Peyer's patch (tissue), 4 donors: ENCODE results near the gene IMMT. TPM values are rescaled to one million over a fixed set of nuclear protein-coding genes. Genes with fewer than 3 reads are reported as not detected.

Source experiments
- DNase-seq, 3 donors: peaks; one replicate each; pipeline ENCODE4 v3.0.0-alpha.2; 2017 to 2019
- H3K27ac ChIP-seq, 4 donors: fragments of 200-600 bp; sonication (generic); one replicate each; pipeline ENCODE4 v1.5.1; 2016 to 2019
- H3K27me3 ChIP-seq, 2 donors: fragments of 200-600 bp; sonication (generic); one replicate each; pipeline ENCODE4 v1.5.1; 2019
- H3K36me3 ChIP-seq, 3 donors: fragments of 200-600 bp; sonication (generic); one replicate each; pipeline ENCODE4 v1.5.1; 2016 to 2019
- H3K4me1 ChIP-seq, 4 donors: fragments of 200-600 bp; sonication (generic); one replicate each; pipeline ENCODE4 v1.5.1; 2016 to 2019
- H3K4me3 ChIP-seq, 4 donors: fragments of 200-600 bp; sonication (generic); 1 replicate in 3 of 4; 2 replicates in 1 of 4; pipeline ENCODE4 v1.5.1; 2016 to 2019; ENCODE audit warnings: mild to moderate bottlenecking in 1 of 4
- H3K9me3 ChIP-seq, 4 donors: fragments of 200-600 bp; sonication (generic); one replicate each; pipeline ENCODE4 v1.5.1; 2016 to 2019; ENCODE audit warnings: mild to moderate bottlenecking in 1 of 4
- POLR2A ChIP-seq, 2 donors: fragments of 450-650 bp; IDR thresholded peaks; one replicate each; pipeline ENCODE4 v1.5.1; 2017; ENCODE audit warnings: antibody characterized with exemption in 2 of 2, mild to moderate bottlenecking in 2 of 2, moderate library complexity in 2 of 2
- total RNA-seq, 4 donors: library from RNA; depleted of rRNA; stranded (reverse); fragments of >200 nt; gene quantifications; one replicate each; pipeline ENCODE4 v1.1.0, GENCODE V29; 2016
- TF ChIP-seq, protein P1 (sequence below), 6 experiments: fragments of 450-650 bp in 4 of 6; fragments of 200-600 bp in 2 of 6; sonication (generic) in 1 of 6; IDR thresholded peaks; one replicate each; pipeline ENCODE4 v1.5.1; 2017 to 2019; ENCODE audit warnings: antibody characterized with exemption in 6 of 6, mild to moderate bottlenecking in 3 of 6, moderate library complexity in 1 of 6

IMMT gene
- total RNA-seq, 4 donors from 2014 or later: 53.8 to 126 (median 67.6) TPM

DNA sequence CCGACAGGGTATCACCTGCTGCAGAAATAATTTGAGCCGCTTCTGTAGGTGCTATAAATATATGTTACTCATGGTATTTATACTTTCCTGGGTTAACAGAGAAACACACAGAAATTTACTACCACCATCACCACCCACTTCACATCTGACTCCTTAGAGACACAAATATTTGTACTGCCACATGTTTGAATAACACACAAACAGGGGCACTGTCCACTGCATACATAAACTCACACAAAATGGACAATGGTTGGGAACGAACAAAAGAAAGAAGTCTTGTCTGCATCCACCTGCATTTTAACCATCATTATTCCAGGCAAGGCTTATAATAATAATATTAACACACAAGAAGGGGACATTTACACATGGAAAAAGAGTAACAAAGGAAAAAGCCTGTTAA lies 24.0 kb downstream of the IMMT start:
- no peak overlapping the region for H3K27ac ChIP-seq
- TF ChIP-seq POLR2A (IDR thresholded peaks at IDR 0.05): no peak
- TF ChIP-seq, protein P1, sequence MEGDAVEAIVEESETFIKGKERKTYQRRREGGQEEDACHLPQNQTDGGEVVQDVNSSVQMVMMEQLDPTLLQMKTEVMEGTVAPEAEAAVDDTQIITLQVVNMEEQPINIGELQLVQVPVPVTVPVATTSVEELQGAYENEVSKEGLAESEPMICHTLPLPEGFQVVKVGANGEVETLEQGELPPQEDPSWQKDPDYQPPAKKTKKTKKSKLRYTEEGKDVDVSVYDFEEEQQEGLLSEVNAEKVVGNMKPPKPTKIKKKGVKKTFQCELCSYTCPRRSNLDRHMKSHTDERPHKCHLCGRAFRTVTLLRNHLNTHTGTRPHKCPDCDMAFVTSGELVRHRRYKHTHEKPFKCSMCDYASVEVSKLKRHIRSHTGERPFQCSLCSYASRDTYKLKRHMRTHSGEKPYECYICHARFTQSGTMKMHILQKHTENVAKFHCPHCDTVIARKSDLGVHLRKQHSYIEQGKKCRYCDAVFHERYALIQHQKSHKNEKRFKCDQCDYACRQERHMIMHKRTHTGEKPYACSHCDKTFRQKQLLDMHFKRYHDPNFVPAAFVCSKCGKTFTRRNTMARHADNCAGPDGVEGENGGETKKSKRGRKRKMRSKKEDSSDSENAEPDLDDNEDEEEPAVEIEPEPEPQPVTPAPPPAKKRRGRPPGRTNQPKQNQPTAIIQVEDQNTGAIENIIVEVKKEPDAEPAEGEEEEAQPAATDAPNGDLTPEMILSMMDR (IDR thresholded peaks at IDR 0.05): no peak
- H3K36me3 ChIP-seq: peaks cover 0 to 73% (median 0%) of the 10 kb centered on the region in 3 donors
- H3K4me1 ChIP-seq: no peaks in the 10 kb centered on the region
- DNase-seq: no peak
- H3K27me3 ChIP-seq: no peaks in the 10 kb centered on the region
- no peak overlapping the region for H3K4me3 ChIP-seq
- no peaks in the 10 kb centered on the region for H3K9me3 ChIP-seq

GRCh38 chr2:86170449-86170848 lies 24.8 kb downstream of the IMMT start:
- H3K4me1 ChIP-seq: no peaks in the 10 kb centered on the region
- DNase-seq: no peak
- no peak overlapping the region for H3K4me3 ChIP-seq
- H3K27ac ChIP-seq: no peak overlapping the region
- peaks cover 0 to 73% (median 0%) of the 10 kb centered on the region in 3 donors for H3K36me3 ChIP-seq
- no peaks in the 10 kb centered on the region for H3K9me3 ChIP-seq
- H3K27me3 ChIP-seq: no peaks in the 10 kb centered on the region
- TF ChIP-seq, protein P1 (IDR thresholded peaks at IDR 0.05): no peak
- no peak for TF ChIP-seq POLR2A (IDR thresholded peaks at IDR 0.05)

GRCh38 chr2:86160156-86160952 lies 34.9 kb downstream of the IMMT start:
- no peaks in the 10 kb centered on the region for H3K27me3 ChIP-seq
- no peaks in the 10 kb centered on the region for H3K4me1 ChIP-seq
- H3K9me3 ChIP-seq: no peaks in the 10 kb centered on the region
- TF ChIP-seq POLR2A (IDR thresholded peaks at IDR 0.05): no peak
- TF ChIP-seq, protein P1 (IDR thresholded peaks at IDR 0.05): no peak
- peaks cover 0 to 93% (median 0%) of the 10 kb centered on the region in 3 donors for H3K36me3 ChIP-seq
- DNase-seq: no peak
- no peak overlapping the region for H3K27ac ChIP-seq
- H3K4me3 ChIP-seq: no peak overlapping the region

- Histone ChIP-seq H3K4me1 (no peaks in the 10 kb centered on the region), H3K27me3 (no peaks in the 10 kb centered on the region), H3K4me3 (no peak overlapping the region), H3K27ac (no peak overlapping the region), H3K36me3 (peaks cover 0 to 81% (median 0%) of the 10 kb centered on the region in 3 donors), H3K9me3 (no peaks in the 10 kb centered on the region)
- no peak for DNase-seq
- no peak for TF ChIP-seq POLR2A (IDR thresholded peaks at IDR 0.05)
- TF ChIP-seq, protein P1 (IDR thresholded peaks at IDR 0.05): no peak
Measured at GRCh38 chr2:86158286-86158685, 37.0 kb downstream of the IMMT start.

- Histone ChIP-seq H3K4me1 (no peaks in the 10 kb centered on the region), H3K27ac (no peak overlapping the region), H3K4me3 (no peak overlapping the region), H3K27me3 (no peaks in the 10 kb centered on the region), H3K9me3 (no peaks in the 10 kb centered on the region), H3K36me3 (peaks cover 0 to 79% (median 0%) of the 10 kb centered on the region in 3 donors)
- TF ChIP-seq, protein P1 (IDR thresholded peaks at IDR 0.05): peak in 2 of 6 experiments; percentile 8 to 24
- no peak for TF ChIP-seq POLR2A (IDR thresholded peaks at IDR 0.05)
- no peak for DNase-seq
Measured at GRCh38 chr2:86157009-86157556, 38.2 kb downstream of the IMMT start.
